ENCODE data around the gene FHIT.
A peak's percentile ranks its signal among the peaks of the same experiment; 100 is the strongest.

FHIT gene

GRCh38 chr3:60319179-60319858 is 931.9 kb downstream of the FHIT start:
- no peak for DNase-seq
- no peaks in the 10 kb centered on the region for H3K4me1 Mint-ChIP-seq
- H3K27me3 Mint-ChIP-seq = no peaks in the 10 kb centered on the region
- ATAC-seq = no peak
- no peak overlapping the region for H3K4me3 Mint-ChIP-seq
- H3K27ac Mint-ChIP-seq = no peak overlapping the region
- peaks cover 9 to 10% of the 10 kb centered on the region in 2 donors for H3K9me3 Mint-ChIP-seq

GRCh38 chr3:60316121-60316797 is 935.0 kb downstream of the FHIT start:
- no peaks in the 10 kb centered on the region for H3K4me1 Mint-ChIP-seq
- ATAC-seq (no peak), DNase-seq (no peak)
- no peak overlapping the region for H3K27ac Mint-ChIP-seq
- H3K9me3 Mint-ChIP-seq = peaks cover 9 to 10% of the 10 kb centered on the region in 2 donors
- no peak overlapping the region for H3K4me3 Mint-ChIP-seq
- H3K27me3 Mint-ChIP-seq = no peaks in the 10 kb centered on the region

DNA sequence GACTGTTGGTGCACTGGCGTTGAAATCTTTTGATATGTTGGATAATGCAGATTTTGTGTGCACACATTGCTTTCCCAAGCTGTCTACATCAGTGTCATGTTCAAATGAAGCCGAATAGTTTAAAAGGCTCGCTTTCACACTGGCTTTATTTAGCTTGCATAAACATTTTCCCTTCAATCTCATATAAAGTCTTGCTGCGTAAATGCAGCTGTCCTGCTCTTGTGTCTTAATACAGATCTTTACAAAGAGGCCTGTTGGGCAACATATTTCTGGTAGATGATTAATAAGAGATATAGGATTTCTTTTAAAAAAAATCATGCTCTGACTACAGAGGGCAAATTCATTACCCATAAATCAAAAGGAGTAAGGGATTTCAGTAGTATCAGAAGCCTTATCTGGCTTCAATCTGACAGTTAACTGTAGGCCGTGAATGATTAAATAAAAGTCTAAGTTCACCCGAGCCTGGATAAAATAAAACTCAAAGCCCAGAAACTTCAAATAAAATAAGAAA is 937.2 kb downstream of the FHIT start:
- Mint-ChIP-seq H3K4me3 (no peak overlapping the region), H3K4me1 (no peaks in the 10 kb centered on the region), H3K27me3 (no peaks in the 10 kb centered on the region), H3K9me3 (peaks cover 9 to 10% of the 10 kb centered on the region in 2 donors), H3K27ac (peak overlapping the region in 1 of 2 donors; percentile 61)
- DNase-seq (no peak), ATAC-seq (peak; percentile 28)

DNA sequence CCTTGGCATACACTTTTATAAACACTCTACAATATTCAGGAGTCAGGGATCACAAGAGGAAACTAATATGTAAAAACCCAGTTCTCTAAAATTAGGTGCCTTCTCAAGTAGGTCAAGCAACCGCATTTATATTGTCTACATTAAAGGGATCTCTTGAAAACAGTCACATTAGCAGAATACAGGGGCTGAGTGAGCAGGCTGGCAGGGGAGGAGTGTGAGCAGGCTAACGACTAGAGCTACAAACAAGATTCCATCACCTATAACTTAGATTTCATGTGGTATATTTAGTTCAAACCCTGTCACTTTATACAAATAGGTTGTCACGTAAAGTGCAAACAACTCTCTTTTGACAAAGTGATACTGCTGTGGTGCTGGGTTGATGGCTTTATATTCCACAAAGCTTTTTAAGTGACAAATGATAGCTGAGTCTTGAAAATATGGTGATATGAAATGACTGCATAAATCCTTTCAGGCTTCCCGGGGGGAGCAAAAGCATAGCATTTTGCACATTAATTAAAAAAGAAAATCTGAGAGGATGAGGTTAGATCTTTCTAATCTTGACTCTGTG is 937.9 kb downstream of the FHIT start:
- DNase-seq (no peak), ATAC-seq (no peak)
- H3K4me1 Mint-ChIP-seq = no peaks in the 10 kb centered on the region
- peaks cover 9 to 10% of the 10 kb centered on the region in 2 donors for H3K9me3 Mint-ChIP-seq
- no peak overlapping the region for H3K27ac Mint-ChIP-seq
- H3K27me3 Mint-ChIP-seq = no peaks in the 10 kb centered on the region
- H3K4me3 Mint-ChIP-seq = no peak overlapping the region

DNA sequence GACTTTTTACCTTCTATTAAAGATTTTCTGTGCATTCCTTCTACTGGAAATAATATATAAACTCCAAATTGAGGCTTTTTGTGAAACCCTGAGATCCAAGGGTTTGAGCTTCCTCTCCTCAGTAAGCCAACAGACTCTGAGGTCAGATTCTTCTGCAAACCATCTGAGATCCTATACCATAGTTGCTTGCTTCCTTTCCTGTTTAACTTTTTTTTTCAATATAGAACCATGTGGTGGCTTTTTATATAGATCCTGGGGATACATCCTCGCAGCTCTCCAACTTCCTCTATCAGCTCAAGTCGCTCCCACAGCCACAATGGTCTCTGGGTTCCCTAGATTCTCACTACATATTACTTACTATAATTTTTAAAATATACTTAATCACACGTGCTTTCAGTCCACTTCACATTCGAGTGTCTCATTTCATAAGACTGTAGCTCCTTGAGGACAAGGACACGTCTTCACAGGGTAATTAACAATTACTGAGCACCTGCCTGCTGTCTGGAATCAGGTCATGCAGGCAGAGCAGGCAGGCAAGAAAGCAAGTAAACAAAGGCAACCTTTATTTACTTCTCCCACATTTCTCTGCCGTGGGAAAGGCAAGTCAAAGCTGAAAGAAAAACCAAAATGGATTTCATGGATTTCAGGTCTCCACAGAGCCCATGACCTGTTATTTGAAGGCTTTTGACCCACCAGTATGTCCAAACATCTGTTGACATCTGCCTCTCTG is 941.5 kb downstream of the FHIT start:
- Mint-ChIP-seq H3K9me3 (no peaks in the 10 kb centered on the region), H3K27me3 (no peaks in the 10 kb centered on the region), H3K27ac (no peak overlapping the region), H3K4me3 (no peak overlapping the region), H3K4me1 (no peaks in the 10 kb centered on the region)
- DNase-seq = no peak
- ATAC-seq = no peak

DNA sequence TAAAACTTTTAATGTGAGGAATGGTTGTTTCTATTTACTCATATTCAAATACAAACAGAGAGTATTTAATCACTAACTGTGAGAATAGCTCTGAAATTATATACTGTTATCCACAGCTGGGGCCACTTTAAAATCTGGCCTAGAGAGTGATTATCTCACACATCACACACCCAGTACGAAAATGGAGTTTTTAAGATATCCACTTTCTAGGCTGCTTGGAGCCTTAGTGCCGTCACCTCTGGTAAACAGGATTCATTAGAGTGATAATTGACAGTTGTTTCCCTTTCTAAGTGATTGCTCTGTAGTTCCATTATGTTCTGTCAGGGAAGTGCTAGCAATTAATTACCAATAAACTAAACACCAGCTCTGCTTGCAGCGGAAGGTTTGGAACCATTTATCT is 942.4 kb downstream of the FHIT start:
- no peak overlapping the region for H3K4me3 Mint-ChIP-seq
- DNase-seq (no peak), ATAC-seq (no peak)
- no peaks in the 10 kb centered on the region for H3K9me3 Mint-ChIP-seq
- H3K27me3 Mint-ChIP-seq = no peaks in the 10 kb centered on the region
- peaks cover 4% of the 10 kb centered on the region for H3K4me1 Mint-ChIP-seq
- H3K27ac Mint-ChIP-seq = no peak overlapping the region

DNA sequence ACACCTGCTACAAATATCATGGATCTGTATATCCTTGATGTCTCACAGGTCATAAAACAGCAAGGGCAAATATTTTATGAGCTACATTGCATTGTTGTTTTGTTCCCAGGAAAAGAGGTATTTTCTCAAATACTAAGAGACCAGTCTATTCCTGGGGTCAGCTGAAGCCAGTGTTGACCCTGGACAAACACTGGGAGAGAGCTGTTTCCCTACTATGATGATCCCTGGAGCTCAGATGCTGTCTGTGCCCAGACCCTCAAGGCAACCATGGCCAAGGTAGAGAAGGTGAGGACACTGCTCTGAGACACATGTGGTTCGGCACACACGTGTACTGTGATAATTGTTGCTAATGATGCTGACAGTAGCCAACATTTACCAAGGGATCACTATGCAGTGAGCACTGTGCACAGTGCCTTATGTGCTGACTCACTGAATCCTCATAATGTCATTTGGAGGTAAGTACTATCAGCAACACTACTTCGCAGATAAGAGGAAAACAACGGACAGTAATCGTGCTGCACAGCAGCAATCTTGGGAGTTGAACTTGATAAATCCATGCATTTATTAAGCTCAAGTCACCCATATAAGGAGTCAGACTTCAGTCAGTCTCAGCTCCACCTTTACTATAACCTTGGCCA is 943.6 kb downstream of the FHIT start:
- Mint-ChIP-seq H3K4me3 (no peak overlapping the region), H3K4me1 (peaks cover 16% of the 10 kb centered on the region), H3K27ac (peak overlapping the region in 1 of 2 donors; percentile 62), H3K9me3 (no peaks in the 10 kb centered on the region), H3K27me3 (no peaks in the 10 kb centered on the region)
- DNase-seq (no peak), ATAC-seq (no peak)

DNA sequence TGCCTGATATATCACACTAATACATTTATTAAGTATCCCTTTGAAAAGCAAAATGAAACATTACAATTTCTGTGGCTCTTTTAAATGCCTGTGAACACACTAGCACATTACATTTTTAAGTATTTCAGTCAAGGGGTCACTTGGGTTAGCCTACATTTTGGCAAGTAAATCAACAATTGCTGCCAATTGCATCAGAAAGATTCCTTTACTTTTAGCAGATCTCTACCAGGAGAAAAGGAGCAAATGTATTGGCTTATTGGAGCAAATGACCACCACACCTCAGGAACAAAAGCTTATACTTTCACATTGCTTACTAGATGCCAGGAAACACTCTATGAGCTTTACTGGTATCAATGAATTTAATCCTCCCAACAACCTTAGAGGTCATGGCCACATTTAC is 947.1 kb downstream of the FHIT start:
- DNase-seq = no peak
- H3K4me1 Mint-ChIP-seq = peaks cover 16% of the 10 kb centered on the region
- H3K27me3 Mint-ChIP-seq = no peaks in the 10 kb centered on the region
- peaks cover 9 to 11% of the 10 kb centered on the region in 2 donors for H3K9me3 Mint-ChIP-seq
- no peak overlapping the region for H3K27ac Mint-ChIP-seq
- no peak for ATAC-seq
- no peak overlapping the region for H3K4me3 Mint-ChIP-seq

DNA sequence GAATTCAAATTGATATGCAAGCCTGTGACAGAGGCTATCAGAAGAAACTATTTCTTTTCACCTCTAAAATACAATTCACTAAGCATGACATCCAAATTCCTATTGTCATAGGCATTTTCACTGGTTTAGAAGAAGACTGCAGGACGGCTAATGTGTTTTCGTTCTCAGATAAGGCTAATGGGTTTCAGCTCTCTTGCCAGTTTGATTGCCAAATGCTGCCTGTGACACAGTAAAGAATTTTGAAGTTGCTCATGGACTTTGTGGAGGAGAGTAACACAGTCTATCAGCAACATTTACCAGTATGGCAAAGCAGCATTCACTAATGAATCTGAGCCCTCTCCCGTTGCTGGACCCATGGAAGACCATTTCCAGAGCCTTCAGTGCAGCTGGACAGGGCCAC is 948.1 kb downstream of the FHIT start:
- ATAC-seq = no peak
- H3K27ac Mint-ChIP-seq = no peak overlapping the region
- no peaks in the 10 kb centered on the region for H3K27me3 Mint-ChIP-seq
- no peak overlapping the region for H3K4me3 Mint-ChIP-seq
- peaks cover 16% of the 10 kb centered on the region for H3K4me1 Mint-ChIP-seq
- no peak for DNase-seq
- H3K9me3 Mint-ChIP-seq = peaks cover 9 to 11% of the 10 kb centered on the region in 2 donors

DNA sequence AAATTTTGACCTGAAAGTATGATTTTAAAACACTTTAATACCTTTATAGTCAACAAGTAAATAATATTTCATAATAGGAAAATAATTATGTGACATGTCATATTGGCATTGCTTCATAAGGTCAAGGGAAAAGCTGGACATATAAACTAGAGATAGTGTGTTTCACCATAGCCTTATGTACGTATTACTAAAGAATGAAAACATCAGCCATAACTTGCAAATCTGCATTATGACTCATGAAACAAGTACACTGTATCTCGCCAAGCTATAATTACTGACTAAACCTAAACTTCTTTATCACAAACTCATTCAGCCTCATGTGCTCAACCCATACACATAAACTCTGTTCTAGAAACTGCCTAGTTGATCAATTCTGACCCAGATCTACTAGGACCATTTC is 950.1 kb downstream of the FHIT start:
- Mint-ChIP-seq H3K27me3 (no peaks in the 10 kb centered on the region), H3K4me1 (peaks cover 16% of the 10 kb centered on the region), H3K9me3 (peaks cover 9 to 15% of the 10 kb centered on the region in 2 donors), H3K4me3 (no peak overlapping the region), H3K27ac (no peak overlapping the region)
- DNase-seq = no peak
- no peak for ATAC-seq

- ATAC-seq = no peak
- peaks cover 19% of the 10 kb centered on the region for H3K4me1 Mint-ChIP-seq
These were observed 953.1 kb downstream of the FHIT start for GRCh38 chr3:60298141-60298540.

GRCh38 chr3:60294181-60294580 is 957.1 kb downstream of the FHIT start:
- DNase-seq (no peak), ATAC-seq (peak; percentile 60)
- Mint-ChIP-seq H3K4me3 (no peak overlapping the region), H3K4me1 (peaks cover 14% of the 10 kb centered on the region), H3K27ac (peak overlapping the region in 1 of 2 donors; percentile 64), H3K9me3 (peaks cover 5 to 6% of the 10 kb centered on the region in 2 donors), H3K27me3 (no peaks in the 10 kb centered on the region)

More at GRCh38 chr3:60298141-60298540, 953.1 kb downstream of the FHIT start:
- Mint-ChIP-seq H3K27ac (no peak overlapping the region), H3K9me3 (peaks cover 9 to 17% of the 10 kb centered on the region in 2 donors), H3K27me3 (no peaks in the 10 kb centered on the region), H3K4me3 (no peak overlapping the region)
- DNase-seq = no peak

DNA sequence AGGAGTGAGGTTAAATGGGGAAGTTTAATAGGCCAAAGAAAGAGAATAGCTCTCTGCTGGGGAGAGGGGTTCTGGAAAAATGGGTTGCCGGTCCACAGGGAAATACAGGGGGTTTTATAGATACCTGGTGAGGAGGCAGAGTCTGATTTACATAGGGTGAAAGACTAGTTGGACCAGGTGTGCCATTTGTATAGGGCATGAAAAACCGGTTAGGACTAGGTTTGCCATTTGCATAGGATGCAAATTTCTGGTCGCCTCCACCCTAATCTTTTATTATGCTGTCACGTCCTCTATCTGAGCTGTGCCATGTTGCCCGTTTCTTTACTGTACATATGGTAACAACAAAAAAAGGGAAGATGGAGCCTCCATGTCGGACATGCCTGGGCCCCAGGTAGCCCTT is 960.1 kb downstream of the FHIT start:
- no peak overlapping the region for H3K4me3 Mint-ChIP-seq
- DNase-seq (no peak), ATAC-seq (no peak)
- H3K27ac Mint-ChIP-seq = no peak overlapping the region
- H3K4me1 Mint-ChIP-seq = peaks cover 14% of the 10 kb centered on the region
- no peaks in the 10 kb centered on the region for H3K27me3 Mint-ChIP-seq
- H3K9me3 Mint-ChIP-seq = peaks cover 2 to 5% of the 10 kb centered on the region in 2 donors

GRCh38 chr3:60290122-60290492 is 961.1 kb downstream of the FHIT start:
- DNase-seq = no peak
- H3K9me3 Mint-ChIP-seq = peaks cover 0 to 5% of the 10 kb centered on the region in 2 donors
- peak; percentile 39 for ATAC-seq
- H3K4me3 Mint-ChIP-seq = no peak overlapping the region
- peaks cover 13% of the 10 kb centered on the region for H3K4me1 Mint-ChIP-seq
- no peaks in the 10 kb centered on the region for H3K27me3 Mint-ChIP-seq
- peak overlapping the region in 1 of 2 donors; percentile 4 for H3K27ac Mint-ChIP-seq
